ENCODE data around the gene NF1.

The NF1 gene

GRCh38 chr17:31272236-31272635 is 177.5 kb downstream of the NF1 start:
- Histone ChIP-seq H3K9ac (no peak overlapping the region), H3K4me1 (ENCODE audit: low read depth, poor library complexity, severe bottlenecking) (no peaks in the 10 kb centered on the region), H4K20me1 (ENCODE audit: insufficient read depth) (no peaks in the 10 kb centered on the region), H3K36me3 (ENCODE audit: insufficient read depth) (no peaks in the 10 kb centered on the region), H3K4me3 (IDR thresholded peaks at IDR 0.05; ENCODE audit: insufficient read depth, low read depth, low read length) (no peak overlapping the region), H3K79me2 (ENCODE audit: insufficient read depth, low read depth) (no peaks in the 10 kb centered on the region), H2AFZ (ENCODE audit: low read depth) (no peak overlapping the region), H3K27ac (no peak overlapping the region), H3K27me3 (ENCODE audit: insufficient read depth, low read depth) (no peaks in the 10 kb centered on the region), H3K4me2 (no peak overlapping the region)
- no peak for TF ChIP-seq CTCF (conservative IDR thresholded peaks at IDR 0.05; ENCODE audit: low read depth, low read length)

- no peak overlapping the region for H3K4me2 ChIP-seq
- no peak for TF ChIP-seq CTCF (conservative IDR thresholded peaks at IDR 0.05; ENCODE audit: low read depth, low read length)
- no peaks in the 10 kb centered on the region for H3K79me2 ChIP-seq (ENCODE audit: insufficient read depth, low read depth)
- no peak overlapping the region for H2AFZ ChIP-seq (ENCODE audit: low read depth)
- no peaks in the 10 kb centered on the region for H3K27me3 ChIP-seq (ENCODE audit: insufficient read depth, low read depth)
- no peaks in the 10 kb centered on the region for H3K36me3 ChIP-seq (ENCODE audit: insufficient read depth)
- no peaks in the 10 kb centered on the region for H4K20me1 ChIP-seq (ENCODE audit: insufficient read depth)
- H3K27ac ChIP-seq: no peak overlapping the region
- H3K4me1 ChIP-seq (ENCODE audit: low read depth, poor library complexity, severe bottlenecking): no peaks in the 10 kb centered on the region
- no peak overlapping the region for H3K9ac ChIP-seq
- no peak overlapping the region for H3K4me3 ChIP-seq (IDR thresholded peaks at IDR 0.05; ENCODE audit: insufficient read depth, low read depth, low read length)
These were observed 178.0 kb downstream of the NF1 start for GRCh38 chr17:31272803-31273202.

GRCh38 chr17:31273516-31273915 is 178.7 kb downstream of the NF1 start:
- Histone ChIP-seq H3K27me3 (ENCODE audit: insufficient read depth, low read depth) (no peaks in the 10 kb centered on the region), H3K9ac (no peak overlapping the region), H4K20me1 (ENCODE audit: insufficient read depth) (no peaks in the 10 kb centered on the region), H3K4me2 (no peak overlapping the region), H3K79me2 (ENCODE audit: insufficient read depth, low read depth) (no peaks in the 10 kb centered on the region), H3K36me3 (ENCODE audit: insufficient read depth) (no peaks in the 10 kb centered on the region), H3K4me3 (IDR thresholded peaks at IDR 0.05; ENCODE audit: insufficient read depth, low read depth, low read length) (no peak overlapping the region), H2AFZ (ENCODE audit: low read depth) (no peak overlapping the region), H3K27ac (no peak overlapping the region), H3K4me1 (ENCODE audit: low read depth, poor library complexity, severe bottlenecking) (no peaks in the 10 kb centered on the region)
- TF ChIP-seq CTCF (conservative IDR thresholded peaks at IDR 0.05; ENCODE audit: low read depth, low read length): no peak

- Histone ChIP-seq H2AFZ (ENCODE audit: low read depth) (no peak overlapping the region), H3K27me3 (ENCODE audit: insufficient read depth, low read depth) (no peaks in the 10 kb centered on the region), H3K79me2 (ENCODE audit: insufficient read depth, low read depth) (no peaks in the 10 kb centered on the region), H3K27ac (no peak overlapping the region), H4K20me1 (ENCODE audit: insufficient read depth) (no peaks in the 10 kb centered on the region), H3K4me3 (IDR thresholded peaks at IDR 0.05; ENCODE audit: insufficient read depth, low read depth, low read length) (no peak overlapping the region), H3K4me1 (ENCODE audit: low read depth, poor library complexity, severe bottlenecking) (no peaks in the 10 kb centered on the region), H3K36me3 (ENCODE audit: insufficient read depth) (no peaks in the 10 kb centered on the region), H3K4me2 (no peak overlapping the region), H3K9ac (no peak overlapping the region)
- TF ChIP-seq CTCF (conservative IDR thresholded peaks at IDR 0.05; ENCODE audit: low read depth, low read length): no peak
These were observed 179.5 kb downstream of the NF1 start for GRCh38 chr17:31274252-31274651.

GRCh38 chr17:31275116-31275515 is 180.3 kb downstream of the NF1 start:
- Histone ChIP-seq H3K4me2 (no peak overlapping the region), H3K9ac (no peak overlapping the region), H4K20me1 (ENCODE audit: insufficient read depth) (no peaks in the 10 kb centered on the region), H2AFZ (ENCODE audit: low read depth) (no peak overlapping the region), H3K4me1 (ENCODE audit: low read depth, poor library complexity, severe bottlenecking) (no peaks in the 10 kb centered on the region), H3K4me3 (IDR thresholded peaks at IDR 0.05; ENCODE audit: insufficient read depth, low read depth, low read length) (no peak overlapping the region), H3K27me3 (ENCODE audit: insufficient read depth, low read depth) (no peaks in the 10 kb centered on the region), H3K36me3 (ENCODE audit: insufficient read depth) (no peaks in the 10 kb centered on the region), H3K79me2 (ENCODE audit: insufficient read depth, low read depth) (no peaks in the 10 kb centered on the region), H3K27ac (no peak overlapping the region)
- no peak for TF ChIP-seq CTCF (conservative IDR thresholded peaks at IDR 0.05; ENCODE audit: low read depth, low read length)
